ENCODE data around the gene NFRKB.
"Not testable (repeated sequence)": the region's sequence is repeated elsewhere in the genome, so short reads cannot be mapped to it uniquely, and the experiment has no call there.

The NFRKB gene

GRCh38 chr11:129888451-129888850 is 6.9 kb downstream of the NFRKB start:
- no peak for DNase-seq

DNA sequence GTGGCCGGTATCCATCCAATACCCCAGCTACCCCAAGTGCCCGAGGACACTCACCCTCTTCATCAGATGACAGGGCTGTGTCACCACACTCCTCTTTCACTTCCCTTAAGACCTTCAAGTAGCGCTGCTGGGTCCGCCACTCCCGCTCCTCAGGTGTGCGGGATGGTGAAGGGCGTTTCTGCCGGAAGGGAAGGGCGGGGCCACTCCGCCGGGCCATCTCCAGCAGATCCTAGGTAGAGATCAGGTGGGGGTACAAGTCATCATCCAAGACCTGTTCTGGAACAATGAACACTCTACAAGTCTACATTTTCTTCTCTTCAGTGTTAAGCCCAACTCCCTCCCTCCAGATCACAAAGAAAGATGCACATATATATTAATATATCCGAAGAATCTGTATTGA is 10.0 kb downstream of the NFRKB start:
- DNase-seq: no peak

- DNase-seq: no peak
Measured at GRCh38 chr11:129884581-129884980, 10.8 kb downstream of the NFRKB start.

- DNase-seq: peak; percentile 42
Measured at GRCh38 chr11:129881570-129882170, 13.7 kb downstream of the NFRKB start.

GRCh38 chr11:129880311-129880710 is 15.1 kb downstream of the NFRKB start:
- DNase-seq: no peak

DNA sequence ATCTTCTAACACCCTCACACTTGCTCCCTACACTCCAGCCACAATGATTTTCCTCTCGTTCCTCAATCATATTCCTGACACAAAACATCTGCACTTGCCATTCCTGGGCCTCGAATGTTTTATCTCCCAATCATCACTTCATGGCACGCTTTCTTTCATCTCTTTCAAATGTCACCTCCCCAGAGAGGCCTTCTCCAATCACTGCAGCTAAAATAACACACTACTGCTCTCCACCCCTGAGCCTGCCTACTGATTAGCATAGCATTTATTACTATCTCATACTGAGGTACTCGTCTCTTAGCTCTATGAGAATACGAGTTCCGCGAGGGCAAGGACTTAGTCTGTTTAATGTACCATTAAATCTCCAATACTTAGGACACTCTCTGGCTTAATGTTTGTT is 23.5 kb downstream of the NFRKB start:
- DNase-seq: no peak

DNA sequence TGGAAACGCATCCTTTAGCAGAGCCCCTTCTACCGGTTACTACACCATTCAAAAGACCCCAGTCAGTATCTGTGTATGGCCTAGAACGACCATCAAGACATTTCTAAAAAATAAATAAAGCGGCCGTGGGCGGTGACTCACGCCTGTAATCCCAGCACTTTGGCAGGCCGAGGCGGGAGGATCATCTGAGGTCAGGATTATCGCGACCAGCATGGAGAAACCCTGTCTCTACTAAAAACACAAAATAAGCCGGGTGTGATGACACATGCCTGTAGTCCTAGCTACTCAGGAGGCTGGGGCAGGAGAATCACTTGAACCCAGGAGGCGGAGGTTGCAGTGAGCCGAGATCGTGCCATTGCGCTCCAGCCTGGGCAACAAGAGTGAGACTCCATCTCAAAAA is 26.8 kb downstream of the NFRKB start:
- DNase-seq: not testable (repeated sequence)

- no peak for DNase-seq
Measured at GRCh38 chr11:129866311-129866710, 29.1 kb downstream of the NFRKB start.

DNA sequence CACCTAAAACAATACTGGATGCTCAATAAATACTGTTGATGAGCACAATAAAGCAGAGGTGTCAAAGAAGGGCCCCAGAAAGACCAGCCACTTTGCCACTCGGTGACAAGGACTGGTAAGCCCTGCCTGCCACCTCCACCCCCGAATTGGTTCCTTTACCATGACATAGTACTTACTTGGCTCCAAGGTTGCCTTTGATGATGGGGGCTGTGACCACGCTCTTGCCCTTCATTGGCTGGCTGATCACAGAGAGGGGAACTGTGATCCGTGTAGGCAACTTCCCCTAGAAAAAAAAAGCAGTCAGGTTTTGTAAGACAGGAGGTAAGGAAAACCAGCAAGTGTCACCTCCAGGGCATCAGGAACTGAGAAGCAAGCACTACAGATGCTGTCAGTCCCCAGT is 29.7 kb downstream of the NFRKB start:
- DNase-seq: no peak

DNA sequence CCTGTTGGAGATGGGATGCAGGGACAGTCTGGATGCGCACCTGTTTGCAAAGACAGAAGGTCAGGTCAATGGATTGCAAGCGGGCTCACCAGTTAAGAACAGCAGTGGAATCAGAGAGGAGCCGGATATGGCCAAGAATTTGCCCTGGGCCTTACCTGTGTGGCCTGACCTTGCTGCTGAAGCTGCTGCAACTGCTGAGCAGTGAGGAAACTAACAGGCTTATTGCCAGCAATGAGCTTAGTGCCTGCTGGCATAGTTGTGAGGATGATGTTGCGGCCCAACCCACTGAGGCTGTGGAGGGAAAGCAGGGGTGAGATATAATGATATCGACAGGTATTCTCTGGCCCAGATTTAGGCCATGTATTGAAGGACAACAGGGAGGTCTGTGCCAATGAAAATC is 30.6 kb downstream of the NFRKB start:
- DNase-seq: no peak

DNA sequence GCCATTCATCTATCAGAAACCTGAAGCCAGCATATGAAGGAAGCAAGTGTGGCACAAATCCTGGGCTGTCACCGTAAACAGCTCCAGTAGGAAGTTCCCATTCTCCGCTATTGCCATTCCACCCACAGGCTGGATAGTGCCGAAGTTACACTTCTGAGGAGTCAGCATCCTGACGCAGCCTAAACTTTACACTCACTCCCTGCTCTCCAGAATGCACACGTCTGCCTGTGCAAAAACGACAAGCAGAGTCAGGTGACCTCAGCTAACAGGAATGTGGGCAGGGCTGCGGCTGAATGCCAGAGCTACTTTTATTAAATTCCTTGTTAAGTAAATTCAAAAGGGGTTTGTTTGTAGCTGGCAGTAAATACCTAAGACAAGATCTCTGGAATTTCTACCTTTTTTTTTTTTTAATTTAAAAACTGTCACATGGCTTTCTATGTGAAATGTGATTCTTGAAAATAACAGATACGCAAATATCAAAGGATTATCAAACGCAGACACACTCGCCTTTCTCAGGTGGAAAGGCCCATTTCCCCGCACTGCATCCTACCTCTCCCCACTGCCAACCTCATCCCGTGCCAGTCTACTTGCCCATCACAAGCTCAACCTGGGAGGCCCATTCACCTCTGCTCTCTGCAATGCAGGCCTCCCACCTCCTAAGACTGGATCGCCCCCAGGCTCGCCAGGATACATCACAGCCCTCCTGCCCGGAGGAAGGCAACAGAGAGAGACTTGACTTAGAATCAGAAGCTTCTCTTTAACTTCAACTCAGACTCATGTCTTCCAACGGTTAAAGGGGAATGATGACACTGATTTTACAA is 33.5 kb downstream of the NFRKB start:
- DNase-seq: no peak

GRCh38 chr11:129856036-129856435 is 39.3 kb downstream of the NFRKB start:
- no peak for DNase-seq

- no peak for DNase-seq
Measured at GRCh38 chr11:129855086-129855485, 40.3 kb downstream of the NFRKB start.

- DNase-seq: peak; percentile 40
Measured at GRCh38 chr11:129854232-129854805, 41.1 kb downstream of the NFRKB start.

- DNase-seq: peak; percentile 94
Measured at GRCh38 chr11:129853518-129854231, 41.7 kb downstream of the NFRKB start.

- no peak for DNase-seq
Measured at GRCh38 chr11:129852125-129852740, 43.1 kb downstream of the NFRKB start.

GRCh38 chr11:129849447-129850130 is 45.8 kb downstream of the NFRKB start:
- no peak for DNase-seq

GRCh38 chr11:129847361-129847760 is 48.0 kb downstream of the NFRKB start:
- DNase-seq: not testable (repeated sequence)

- DNase-seq: peak; percentile 30
Measured at GRCh38 chr11:129846508-129847335, 48.7 kb downstream of the NFRKB start.
